ENCODE data around the gene LANCL1.

The LANCL1 gene

DNA sequence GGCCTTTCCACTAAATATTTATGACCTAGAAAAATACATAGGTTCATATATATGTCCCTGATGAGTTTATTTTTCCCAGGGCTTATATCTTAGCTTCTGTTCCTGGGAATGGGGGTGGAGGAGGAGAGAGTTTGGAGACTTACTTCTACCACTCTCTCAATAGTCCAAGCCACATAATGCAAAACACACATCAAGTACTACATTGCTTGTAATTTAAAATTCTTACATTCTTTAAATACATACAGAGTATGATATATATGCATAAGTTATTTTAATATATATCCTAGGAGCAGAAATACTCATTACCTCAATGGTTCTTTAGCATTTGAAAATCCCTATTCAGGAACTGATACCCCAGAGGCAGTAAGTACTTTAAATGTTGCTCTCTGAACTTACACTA, 88.4 kb downstream of the LANCL1 start:
- no peak for DNase-seq

- no peak for DNase-seq
These were observed 89.5 kb downstream of the LANCL1 start for GRCh38 chr2:210387074-210387473.

All from C1 segment of cervical spinal cord (tissue), 14 donors.